A673 (cell line): ENCODE results near the gene ITIH5. TPM values are rescaled to one million over a fixed set of nuclear protein-coding genes. Genes with fewer than 3 reads are reported as not detected.

Experiments used
- BruUV-seq: library from RNA; stranded (reverse); fragments of 400-500 nt; replicated peaks from 2 replicates; lab custom pipeline; 2021; lab: Mats Ljungman, UMichigan
- CTCF ChIA-PET: fragments of 300-600 bp; sonication (Branson Sonifier 250); formaldehyde crosslinking; loops from one replicate; lab custom pipeline; 2022; ENCODE audit warnings: antibody characterized with exemption; lab: Charles Lee
- POLR2A ChIA-PET: fragments of 300-600 bp; sonication (Branson Sonifier 250); formaldehyde crosslinking; loops from one replicate; lab custom pipeline; 2022; ENCODE audit warnings: antibody characterized with exemption; ENCODE audit not compliant: low non-redundant PET; lab: Charles Lee
- DNase-seq: peaks from one replicate; pipeline ENCODE4 v3.0.0-alpha.2; 2015; ENCODE audit warnings: low spot score
- H3K27ac ChIP-seq: fragments of 200-600 bp; sonication (generic); 2 replicates; pipeline ENCODE4 v1.5.1; 2016; ENCODE audit warnings: mixed run types, low read depth, mild to moderate bottlenecking, mixed read lengths, antibody characterized with exemption, low read length; ENCODE audit not compliant: poor library complexity, severe bottlenecking
- H3K27me3 ChIP-seq: fragments of 200-600 bp; sonication (generic); replicated peaks from 2 replicates; pipeline ENCODE4 v1.6.1; 2017; ENCODE audit warnings: mixed run types, low read depth, mild to moderate bottlenecking, mixed read lengths, antibody characterized with exemption, low read length; ENCODE audit not compliant: insufficient read depth, poor library complexity
- H3K36me3 ChIP-seq: fragments of 200-600 bp; sonication (generic); 2 replicates; pipeline ENCODE4 v1.6.1; 2016; ENCODE audit warnings: mixed run types, mild to moderate bottlenecking, mixed read lengths, antibody characterized with exemption, low read length; ENCODE audit not compliant: insufficient read depth, poor library complexity, severe bottlenecking
- H3K4me1 ChIP-seq: fragments of 200-600 bp; sonication (generic); 2 replicates; pipeline ENCODE4 v1.6.1; 2017; ENCODE audit warnings: mixed run types, mild to moderate bottlenecking, mixed read lengths, antibody characterized with exemption, low read length; ENCODE audit not compliant: insufficient read depth, poor library complexity, severe bottlenecking
- H3K4me3 ChIP-seq: fragments of 200-600 bp; sonication (generic); 2 replicates; pipeline ENCODE4 v1.5.1; 2016; ENCODE audit warnings: low read depth, mixed run types, mild to moderate bottlenecking, mixed read lengths, low read length; ENCODE audit not compliant: poor library complexity, severe bottlenecking
- H3K9me3 ChIP-seq: fragments of 200-600 bp; sonication (generic); 2 replicates; pipeline ENCODE4 v1.6.1; 2016; ENCODE audit warnings: mixed run types, low read depth, mild to moderate bottlenecking, mixed read lengths, antibody characterized with exemption, low read length; ENCODE audit not compliant: poor library complexity, severe bottlenecking
- EZH2 ChIP-seq: fragments of 200-600 bp; sonication (generic); IDR thresholded peaks from 2 replicates; pipeline ENCODE4 v1.6.1; 2017; ENCODE audit warnings: borderline replicate concordance, low read depth, mild to moderate bottlenecking, mixed read lengths, antibody characterized with exemption, low read length; ENCODE audit not compliant: poor library complexity, severe bottlenecking
- intact Hi-C: fragments of 100-400 bp; cut with micrococcal nuclease; formaldehyde crosslinking; loops from one replicate; pipeline ENCODE4 v1.10.0; 2022; ENCODE audit not compliant: unreplicated experiment
- total RNA-seq: library from RNA; stranded (reverse); gene quantifications from 2 replicates; pipeline ENCODE4 v1.2.3, GENCODE V29; 2021
- TF ChIP-seq, protein P1 (sequence below): fragments of 300-800, 200-600 bp; sonication (generic); conservative IDR thresholded peaks from 2 replicates; pipeline ENCODE4 v1.5.1; 2017; ENCODE audit warnings: low read depth, mild to moderate bottlenecking, antibody characterized with exemption, low read length, moderate library complexity, mixed read lengths

ITIH5 gene
- total RNA-seq, 1 experiment from 2014 or later = not detected

DNA sequence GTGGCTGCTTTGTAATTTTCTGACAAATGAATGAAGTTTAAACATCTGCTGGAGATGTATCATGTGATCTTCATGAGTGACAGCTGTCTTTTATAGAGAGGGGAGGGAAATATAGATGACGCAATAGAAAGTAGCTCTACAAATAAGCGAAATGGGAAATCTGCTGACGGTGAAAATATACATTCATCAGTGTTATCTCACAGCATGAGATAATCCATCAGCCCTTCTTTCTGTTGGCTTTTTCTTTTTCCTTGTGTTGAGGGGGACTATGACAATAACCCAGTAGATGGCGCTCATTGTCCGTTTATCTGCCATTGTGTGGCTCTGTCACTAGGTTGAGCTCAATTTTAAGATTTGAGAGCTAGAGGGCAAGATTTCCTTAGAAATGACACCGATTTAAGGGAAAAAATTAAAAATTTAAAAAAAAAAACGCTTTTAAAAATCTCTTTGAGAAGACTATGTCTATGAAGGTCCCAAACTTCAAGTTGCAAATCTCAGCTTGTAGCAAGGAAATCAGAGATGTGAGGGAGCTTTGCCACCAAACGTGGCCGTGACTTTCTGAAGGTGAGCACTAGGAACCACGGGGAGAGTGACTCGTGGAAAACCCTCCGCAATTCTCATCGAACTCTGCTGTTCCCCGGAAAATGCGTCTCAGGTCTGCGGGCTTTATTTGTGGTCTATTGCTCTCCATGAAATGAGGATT lies 141.3 kb downstream of the ITIH5 start:
- H3K4me3 ChIP-seq = peak overlapping the region; percentile 13
- DNase-seq = peak; percentile 85
- TF ChIP-seq, protein P1, sequence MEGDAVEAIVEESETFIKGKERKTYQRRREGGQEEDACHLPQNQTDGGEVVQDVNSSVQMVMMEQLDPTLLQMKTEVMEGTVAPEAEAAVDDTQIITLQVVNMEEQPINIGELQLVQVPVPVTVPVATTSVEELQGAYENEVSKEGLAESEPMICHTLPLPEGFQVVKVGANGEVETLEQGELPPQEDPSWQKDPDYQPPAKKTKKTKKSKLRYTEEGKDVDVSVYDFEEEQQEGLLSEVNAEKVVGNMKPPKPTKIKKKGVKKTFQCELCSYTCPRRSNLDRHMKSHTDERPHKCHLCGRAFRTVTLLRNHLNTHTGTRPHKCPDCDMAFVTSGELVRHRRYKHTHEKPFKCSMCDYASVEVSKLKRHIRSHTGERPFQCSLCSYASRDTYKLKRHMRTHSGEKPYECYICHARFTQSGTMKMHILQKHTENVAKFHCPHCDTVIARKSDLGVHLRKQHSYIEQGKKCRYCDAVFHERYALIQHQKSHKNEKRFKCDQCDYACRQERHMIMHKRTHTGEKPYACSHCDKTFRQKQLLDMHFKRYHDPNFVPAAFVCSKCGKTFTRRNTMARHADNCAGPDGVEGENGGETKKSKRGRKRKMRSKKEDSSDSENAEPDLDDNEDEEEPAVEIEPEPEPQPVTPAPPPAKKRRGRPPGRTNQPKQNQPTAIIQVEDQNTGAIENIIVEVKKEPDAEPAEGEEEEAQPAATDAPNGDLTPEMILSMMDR = peak; percentile 91
- no peak for TF ChIP-seq EZH2

DNA sequence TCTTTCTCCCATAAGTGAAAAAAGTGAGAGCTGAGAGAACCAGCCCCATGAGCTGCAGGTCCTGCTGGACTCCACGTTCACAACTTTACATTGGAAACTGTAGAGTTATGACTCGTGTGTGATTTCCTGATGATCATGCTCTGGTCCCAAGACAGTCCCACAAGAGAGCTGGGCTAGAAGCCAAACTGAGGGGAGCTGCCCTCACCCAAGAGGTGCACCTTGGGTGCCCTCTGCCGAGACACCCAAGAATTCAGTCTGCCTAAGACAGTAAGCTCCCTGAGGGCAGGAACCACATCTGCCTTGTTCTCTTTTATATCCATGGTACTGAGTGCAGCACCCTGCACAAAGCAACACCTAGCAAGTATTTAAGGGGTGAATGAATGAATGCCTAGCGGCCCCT lies 143.1 kb downstream of the ITIH5 start:
- Histone ChIP-seq H3K4me1 (peaks cover 9% of the 10 kb centered on the region), H3K27me3 (no peaks in the 10 kb centered on the region), H3K27ac (no peak overlapping the region), H3K9me3 (no peaks in the 10 kb centered on the region), H3K36me3 (no peaks in the 10 kb centered on the region), H3K4me3 (no peak overlapping the region)
- ChIA-PET CTCF (interaction anchor here (1.1 to 1.2 kb wide), 2 partner anchors 13 to 232 kb away, joined by 3 read pairs; no protein-coding TSS in a partner anchor), POLR2A (no interaction called here)
- no TSS peak for BruUV-seq
- no peak for DNase-seq
- TF ChIP-seq EZH2 = no peak
- TF ChIP-seq, protein P1 = no peak
- intact Hi-C loops = loop anchor here (2.0 to 10.0 kb wide), 4 partner anchors 99 to 1681 kb away; no protein-coding TSS in a partner anchor

More for the DNA sequence above, 141.3 kb downstream of the ITIH5 start:
- BruUV-seq = no TSS peak
- no peak overlapping the region for H3K27ac ChIP-seq
- no peaks in the 10 kb centered on the region for H3K9me3 ChIP-seq
- peaks cover 7% of the 10 kb centered on the region for H3K4me1 ChIP-seq
- intact Hi-C loops = loop anchor here (1.0 to 10.0 kb wide), 8 partner anchors 97 to 1777 kb away; partner anchors contain the start of gene GATA3
- POLR2A ChIA-PET = no interaction called here
- CTCF ChIA-PET = interaction anchor here (0.5 to 1.9 kb wide), 27 partner anchors 9 to 1786 kb away, joined by 3 to 72 read pairs (median 4); partner anchors contain the start of gene TAF3
- no peaks in the 10 kb centered on the region for H3K36me3 ChIP-seq
- no peaks in the 10 kb centered on the region for H3K27me3 ChIP-seq

DNA sequence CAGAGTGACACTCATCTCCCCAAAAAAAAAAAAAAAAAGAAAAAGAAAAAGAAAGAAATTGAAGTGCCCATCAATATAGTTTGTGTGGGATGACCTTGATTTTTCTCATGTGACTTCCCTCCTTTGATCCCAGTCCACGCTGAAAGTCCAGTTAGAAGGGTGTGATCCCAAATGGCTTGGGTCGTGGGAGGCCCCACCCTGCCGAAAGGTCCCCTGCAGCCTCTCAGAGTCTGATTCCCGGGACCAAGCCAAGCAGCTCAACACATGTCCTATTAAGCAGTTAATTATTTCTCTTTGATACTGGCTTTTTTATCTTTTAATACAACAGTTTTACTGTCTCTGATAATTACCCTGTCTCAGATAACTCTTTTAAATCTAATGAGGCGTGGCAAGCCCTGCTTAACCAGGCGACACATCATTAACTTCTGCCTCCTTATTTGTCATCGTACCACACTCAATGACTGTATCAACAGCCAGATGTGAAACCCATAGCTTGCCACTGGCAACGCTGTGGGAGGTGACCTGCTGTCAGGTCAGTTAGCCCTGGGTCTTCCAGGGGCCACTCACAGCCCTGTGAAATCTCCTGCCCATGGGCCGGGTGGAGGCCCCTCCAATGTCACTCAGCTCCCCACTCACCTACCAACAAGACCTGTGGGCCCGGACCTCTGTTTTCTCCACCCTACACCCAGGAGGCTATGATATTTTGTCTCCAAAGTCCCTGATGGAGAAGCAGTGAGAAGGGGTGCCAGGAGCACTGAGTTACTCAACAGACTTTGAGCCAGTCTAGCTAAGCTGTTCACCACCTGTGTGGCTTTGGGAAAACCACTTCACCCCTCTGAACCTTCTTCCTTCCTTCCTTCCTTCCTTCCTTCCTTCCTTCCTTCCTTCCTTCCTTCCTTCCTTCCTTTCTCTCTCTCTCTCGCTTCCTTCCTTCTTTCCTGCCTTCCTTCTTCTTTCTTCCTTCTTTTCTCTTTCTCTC lies 146.0 kb downstream of the ITIH5 start:
- Histone ChIP-seq H3K27me3 (no peaks in the 10 kb centered on the region), H3K4me1 (peaks cover 13% of the 10 kb centered on the region), H3K27ac (peak overlapping the region; percentile 26), H3K36me3 (no peaks in the 10 kb centered on the region), H3K4me3 (no peak overlapping the region), H3K9me3 (no peaks in the 10 kb centered on the region)
- TF ChIP-seq EZH2 = no peak
- TF ChIP-seq, protein P1 = no peak
- no TSS peak for BruUV-seq
- peak; percentile 55 for DNase-seq
- CTCF ChIA-PET = interaction anchor here (0.6 to 0.8 kb wide), 2 partner anchors 14 to 1074 kb away, joined by 10 to 16 read pairs; no protein-coding TSS in a partner anchor
- intact Hi-C loops = loop anchor here (10.0 kb wide), 3 partner anchors 234 to 1684 kb away; no protein-coding TSS in a partner anchor
- POLR2A ChIA-PET = no interaction called here
